Left cardiac atrium (tissue), 4 donors: ENCODE results near the gene KLHDC2. TPM values are rescaled to one million over a fixed set of nuclear protein-coding genes. Genes with fewer than 3 reads are reported as not detected.
"Not testable (repeated sequence)": the region's sequence is repeated elsewhere in the genome, so short reads cannot be mapped to it uniquely, and the experiment has no call there.

Source experiments
- ATAC-seq, 2 donors: fragments of 200-7000 bp; cut with Tn5 transposase; one replicate each; pipeline ENCODE4 v1.9.1; 2020; ENCODE audit warnings: mild to moderate bottlenecking in 2 of 2, moderate library complexity in 2 of 2
- DNase-seq: peaks from one replicate; pipeline ENCODE4 v3.0.0-alpha.2; 2020
- intact Hi-C, 2 donors: fragments of 100-400 bp; cut with DNase I; formaldehyde crosslinking; loops; one replicate each; pipeline versions ENCODE4 v1.14.1 to v1.15.1; 2022 to 2023
- long read RNA-seq: library from polyadenylated mRNA; unstranded; transcript quantifications from one replicate; pipeline ENCODE4 v2.0.0, GENCODE V29; 2021
- total RNA-seq, 2 donors: library from RNA; stranded (reverse); fragmentation: NEBNext Ultra II Directional; extraction: Animal tissue kit (Norgen Biotek cat#: 25700); gene quantifications; one replicate each; pipeline ENCODE4 v1.2.1, GENCODE V29; 2021
- donor health status: DM: no; HTN: yes; CAD: no.
- donor health status: DM: no; HTN: yes; CAD: no; lungs with severe emphysema.
- donor health status: DM: yes; HTN: yes; CAD: no.
- donor health status: Dilated cardiomyopathy.

The KLHDC2 gene
- total RNA-seq, result 10 to 100 TPM; 54.8 to 67.1 TPM
- long read RNA-seq, full-length matches to known transcripts, result 130 of 144 reads
- long read RNA-seq, partial matches to known transcripts, result 3 of 144 reads
- long read RNA-seq, other reads (novel, unspliced or antisense), result 11 of 144 reads

- ATAC-seq (peak; percentile 95 to 97), DNase-seq (peak; percentile 92)
- intact Hi-C loops, result loop anchor here in 1 of 2 donors (10.0 kb wide), 1 partner anchor 73 kb away; the partner anchor contains the start of gene KLHDC1
Measured at GRCh38 chr14:49767571-49768300, at the start of gene KLHDC2. Gene KLHDC2 (plus strand): TSS chr14:49768153. CDS start chr14:49768469, 316 bp downstream.

GRCh38 chr14:49720744-49721143, 47.2 kb upstream of the KLHDC2 start:
- DNase-seq (no peak), ATAC-seq (no peak)
- intact Hi-C loops, result no loop called here

GRCh38 chr14:49721733-49722435, 46.1 kb upstream of the KLHDC2 start:
- intact Hi-C loops, ATAC-seq, DNase-seq: not testable (repeated sequence)

GRCh38 chr14:49727171-49727570, 40.8 kb upstream of the KLHDC2 start:
- DNase-seq (no peak), ATAC-seq (no peak)
- intact Hi-C loops, result no loop called here

- no peak for DNase-seq
- ATAC-seq, result no peak
- intact Hi-C loops, result no loop called here
Measured at GRCh38 chr14:49732896-49733295, 35.1 kb upstream of the KLHDC2 start.

- intact Hi-C loops, result no loop called here
- ATAC-seq, result no peak
- no peak for DNase-seq
Measured at GRCh38 chr14:49733836-49734235, 34.1 kb upstream of the KLHDC2 start.

- intact Hi-C loops, ATAC-seq, DNase-seq: not testable (repeated sequence)
Measured at GRCh38 chr14:49735669-49736068, 32.3 kb upstream of the KLHDC2 start.

- intact Hi-C loops, result no loop called here
- DNase-seq, result no peak
- ATAC-seq, result no peak
Measured at GRCh38 chr14:49745191-49745590, 22.8 kb upstream of the KLHDC2 start.

- intact Hi-C loops, ATAC-seq, DNase-seq: not testable (repeated sequence)
Measured at GRCh38 chr14:49746476-49746875, 21.5 kb upstream of the KLHDC2 start.

GRCh38 chr14:49754570-49755097, 13.3 kb upstream of the KLHDC2 start:
- DNase-seq (no peak), ATAC-seq (no peak)
- intact Hi-C loops, result no loop called here

- intact Hi-C loops, result no loop called here
- no peak for ATAC-seq
Measured at GRCh38 chr14:49755378-49755777, 12.6 kb upstream of the KLHDC2 start.

GRCh38 chr14:49761839-49762551, 6.0 kb upstream of the KLHDC2 start:
- no peak for DNase-seq
- intact Hi-C loops, result loop anchor here in 1 of 2 donors (10.0 kb wide), 1 partner anchor 67 kb away; the partner anchor contains the start of gene KLHDC1

More at GRCh38 chr14:49755378-49755777, 12.6 kb upstream of the KLHDC2 start:
- no peak for DNase-seq

GRCh38 chr14:49766839-49767238, 1.1 kb upstream of the KLHDC2 start:
- no peak for ATAC-seq
- intact Hi-C loops, result loop anchor here in 1 of 2 donors (10.0 kb wide), 1 partner anchor 72 kb away; the partner anchor contains the start of gene KLHDC1

More at GRCh38 chr14:49761839-49762551, 6.0 kb upstream of the KLHDC2 start:
- ATAC-seq, result peak in 1 of 2 donors; percentile 15

GRCh38 chr14:49767270-49767570, 733 bp upstream of the KLHDC2 start:
- DNase-seq (no peak), ATAC-seq (no peak)
- intact Hi-C loops, result loop anchor here in 1 of 2 donors (10.0 kb wide), 1 partner anchor 72 kb away; the partner anchor contains the start of gene KLHDC1

More at GRCh38 chr14:49766839-49767238, 1.1 kb upstream of the KLHDC2 start:
- DNase-seq, result no peak

- intact Hi-C loops, result loop anchor here in 1 of 2 donors (10.0 kb wide), 1 partner anchor 74 kb away; the partner anchor contains the start of gene KLHDC1
- DNase-seq (peak; percentile 53), ATAC-seq (peak; percentile 41 to 55)
Measured at GRCh38 chr14:49768301-49769121, 558 bp downstream of the KLHDC2 start.

- ATAC-seq, result no peak
- intact Hi-C loops, result loop anchor here in 1 of 2 donors (10.0 kb wide), 1 partner anchor 74 kb away; the partner anchor contains the start of gene KLHDC1
- DNase-seq, result no peak
Measured at GRCh38 chr14:49769171-49769570, 1.2 kb downstream of the KLHDC2 start.

- ATAC-seq (no peak), DNase-seq (no peak)
- intact Hi-C loops, result loop anchor here in 1 of 2 donors (5.0 to 10.0 kb wide), 2 partner anchors 75 to 137 kb away; partner anchors contain the start of gene KLHDC1
Measured at GRCh38 chr14:49769581-49770211, 1.7 kb downstream of the KLHDC2 start.
